Posterior vena cava (tissue), 2 donors: ENCODE measurements around the gene AFF2. TPM values are rescaled to one million over a fixed set of nuclear protein-coding genes. Genes with fewer than 3 reads are reported as not detected.
"Not testable (repeated sequence)": the region's sequence is repeated elsewhere in the genome, so short reads cannot be mapped to it uniquely, and the experiment has no call there.

Source experiments
- DNase-seq: peaks from one replicate; pipeline ENCODE4 v3.0.0-alpha.2; 2020; ENCODE audit warnings: low spot score
- intact Hi-C, 2 donors: fragments of 100-400 bp; cut with DNase I; formaldehyde crosslinking; loops; one replicate each; pipeline versions ENCODE4 v1.14.1 to v1.14.2; 2022 to 2023
- total RNA-seq, 2 donors: library from RNA; stranded (reverse); fragmentation: NEBNext Ultra II Directional; extraction: Animal tissue kit (Norgen Biotek cat#: 25700); gene quantifications; one replicate each; pipeline ENCODE4 v1.2.1, GENCODE V29; 2021
- donor health status: DM: yes; HTN: yes; CAD: no.
- donor health status: DM: yes; HTN: yes; CAD: no.

AFF2 gene
- total RNA-seq, 2 donors from 2014 or later: 3.5 to 10.5 TPM

- intact Hi-C loops: no loop called here
- DNase-seq: no peak
These were observed 372.5 kb downstream of the AFF2 start for GRCh38 chrX:148872881-148873280.

GRCh38 chrX:148874636-148875246, 374.3 kb downstream of the AFF2 start:
- no peak for DNase-seq
- intact Hi-C loops: no loop called here

GRCh38 chrX:148878371-148878770, 378.0 kb downstream of the AFF2 start:
- DNase-seq: no peak
- intact Hi-C loops: no loop called here

GRCh38 chrX:148885203-148885602, 384.8 kb downstream of the AFF2 start:
- intact Hi-C loops: no loop called here
- no peak for DNase-seq

GRCh38 chrX:148893395-148893794, 393.0 kb downstream of the AFF2 start:
- intact Hi-C loops: no loop called here

GRCh38 chrX:148902581-148902980, 402.2 kb downstream of the AFF2 start:
- intact Hi-C loops: no loop called here

More at GRCh38 chrX:148893395-148893794, 393.0 kb downstream of the AFF2 start:
- DNase-seq: no peak

GRCh38 chrX:148903176-148903575, 402.8 kb downstream of the AFF2 start:
- intact Hi-C loops: no loop called here
- no peak for DNase-seq

More at GRCh38 chrX:148902581-148902980, 402.2 kb downstream of the AFF2 start:
- no peak for DNase-seq

- no peak for DNase-seq
- intact Hi-C loops: no loop called here
These were observed 404.1 kb downstream of the AFF2 start for GRCh38 chrX:148904421-148905111.

- DNase-seq: no peak
- intact Hi-C loops: no loop called here
These were observed 405.0 kb downstream of the AFF2 start for GRCh38 chrX:148905400-148905799.

- intact Hi-C loops, DNase-seq: not testable (repeated sequence)
These were observed 406.2 kb downstream of the AFF2 start for GRCh38 chrX:148906628-148907027.

- no peak for DNase-seq
- intact Hi-C loops: no loop called here
These were observed 409.3 kb downstream of the AFF2 start for GRCh38 chrX:148909758-148910157.

- no peak for DNase-seq
- intact Hi-C loops: no loop called here
These were observed 413.6 kb downstream of the AFF2 start for GRCh38 chrX:148913971-148914370.

GRCh38 chrX:148914783-148915182, 414.4 kb downstream of the AFF2 start:
- intact Hi-C loops: no loop called here
- DNase-seq: no peak

GRCh38 chrX:148915474-148915873, 415.1 kb downstream of the AFF2 start:
- intact Hi-C loops: no loop called here
- no peak for DNase-seq

- DNase-seq: no peak
- intact Hi-C loops: no loop called here
These were observed 417.0 kb downstream of the AFF2 start for GRCh38 chrX:148917441-148917840.

- no peak for DNase-seq
- intact Hi-C loops: no loop called here
These were observed 423.2 kb downstream of the AFF2 start for GRCh38 chrX:148923631-148924030.

- intact Hi-C loops: no loop called here
- DNase-seq: no peak
These were observed 426.0 kb downstream of the AFF2 start for GRCh38 chrX:148926371-148926770.

GRCh38 chrX:148928811-148929210, 428.4 kb downstream of the AFF2 start:
- intact Hi-C loops: no loop called here
- DNase-seq: no peak

- DNase-seq: no peak
- intact Hi-C loops: no loop called here
These were observed 429.3 kb downstream of the AFF2 start for GRCh38 chrX:148929686-148930085.

- intact Hi-C loops: no loop called here
- DNase-seq: no peak
These were observed 429.9 kb downstream of the AFF2 start for GRCh38 chrX:148930206-148930729.

- no peak for DNase-seq
- intact Hi-C loops: no loop called here
These were observed 433.5 kb downstream of the AFF2 start for GRCh38 chrX:148933881-148934280.
